Smooth muscle cell of bladder (primary cell): ENCODE results near the gene ALKBH2. TPM values are rescaled to one million over a fixed set of nuclear protein-coding genes. Genes with fewer than 3 reads are reported as not detected.

Source experiments
- total RNA-seq: library from RNA; depleted of rRNA; stranded (reverse); fragments of >200 nt; gene quantifications from 2 replicates; pipeline ENCODE4 v1.2.3, GENCODE V29; 2014

Gene ALKBH2
- 18.3 and 19.8 TPM in 2 replicates for total RNA-seq

GRCh38 chr12:109093022-109093918, at the start of gene ALKBH2:
TSS of gene ALKBH2 (minus strand) at chr12:109093472. CDS start at chr12:109092786, 686 bp downstream.

GRCh38 chr12:109115758-109116610, 22.7 kb upstream of the ALKBH2 start, which contains the start of gene ACACB:
TSS of gene ACACB (plus strand) at chr12:109116587. CDS start at chr12:109139406, 22,819 bp downstream.

GRCh38 chr12:109097435-109098182, 4.3 kb upstream of the ALKBH2 start, which contains the start of gene UNG:
TSS of gene UNG (plus strand) at chr12:109097597. CDS start at chr12:109097680, 83 bp downstream.

GRCh38 chr12:109052414-109053323, 40.6 kb downstream of the ALKBH2 start, which contains the start of gene USP30:
TSS of gene USP30 (plus strand) at chr12:109052576. CDS start at chr12:109052679, 103 bp downstream.

Other genes with a start within 250 kb of the ALKBH2 start
- gene SSH1, start 235.9 kb downstream of the ALKBH2 start, total RNA-seq = 7.4 and 17.4 TPM in 2 replicates
- 0.09 TPM in 1 of 2 replicates, not detected in the other for gene DAO, start 213.4 kb downstream of the ALKBH2 start, total RNA-seq
- not detected in 2 replicates for gene SVOP, start 72.4 kb downstream of the ALKBH2 start, total RNA-seq
- gene USP30, start 40.9 kb downstream of the ALKBH2 start, total RNA-seq = 6.0 and 7.3 TPM in 2 replicates
- 11.7 and 18.1 TPM in 2 replicates for gene UNG, start 4.1 kb upstream of the ALKBH2 start, total RNA-seq
- 6.0 and 7.3 TPM in 2 replicates for gene ACACB, start 23.1 kb upstream of the ALKBH2 start, total RNA-seq
- not detected in 2 replicates for gene FOXN4, start 215.8 kb upstream of the ALKBH2 start, total RNA-seq